ENCODE measurements around the gene FSTL5. TPM values are rescaled to one million over a fixed set of nuclear protein-coding genes. Genes with fewer than 3 reads are reported as not detected.

The FSTL5 gene
- total RNA-seq, 1 experiment from 2014 or later: not detected

DNA sequence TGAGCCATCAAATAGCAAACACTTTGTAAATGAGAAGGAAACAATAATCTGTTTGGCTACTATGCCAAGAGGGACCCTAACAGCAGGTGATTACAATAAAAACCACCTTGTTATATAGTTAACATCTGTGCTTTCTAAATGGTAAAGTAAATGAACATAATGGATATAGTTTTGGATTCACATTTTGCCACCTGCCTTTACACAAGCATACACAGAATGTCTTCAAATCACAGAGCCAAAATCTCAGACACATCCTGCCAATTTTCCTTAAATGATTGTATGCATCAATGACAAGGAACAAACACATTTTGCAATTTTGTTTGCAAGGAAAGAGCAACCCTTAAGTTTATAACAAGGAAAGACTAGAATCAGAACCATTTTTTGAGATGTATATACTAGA, 334.2 kb downstream of the FSTL5 start:
- H3K27ac Mint-ChIP-seq: no peak overlapping the region

More for the DNA sequence above, 334.2 kb downstream of the FSTL5 start:
- H4K5ac ChIP-seq (ENCODE audit: insufficient read length, low read depth, low read length): no peak overlapping the region
- H3K56ac ChIP-seq (ENCODE audit: insufficient read length, low read depth, low read length): no peak overlapping the region
- H4K91ac ChIP-seq (ENCODE audit: insufficient read length, low read depth, low read length): no peak overlapping the region
- no peak overlapping the region for H3K23ac ChIP-seq (ENCODE audit: insufficient read length, low read depth, low read length)
- DNase-seq: no peak
- no peak overlapping the region for H2BK120ac ChIP-seq (ENCODE audit: low read depth, low read length, poor library complexity, severe bottlenecking)
- H2AFZ ChIP-seq (ENCODE audit: low read length): no peak overlapping the region
- H3K4me1 Mint-ChIP-seq: peaks cover 0 to 4% of the 10 kb centered on the region in 2 experiments; a peak in 2 of 4 replicates
- H2BK12ac ChIP-seq (ENCODE audit: insufficient read length, low read depth, low read length): no peak overlapping the region
- no peaks in the 10 kb centered on the region for H3K27me3 ChIP-seq (ENCODE audit: insufficient read depth, low read length)
- no peak overlapping the region for H3T11ph ChIP-seq (ENCODE audit: low read length)
- H3K4me3 Mint-ChIP-seq: no peak overlapping the region
- no peaks in the 10 kb centered on the region; a peak in 1 of 7 replicates for H3K36me3 Mint-ChIP-seq (ENCODE audit: insufficient read depth in 1 of 3, low read depth in 3 of 3)
- no peak overlapping the region for H2BK5ac ChIP-seq (ENCODE audit: insufficient read length, low read length)
- no peaks in the 10 kb centered on the region for H4K20me1 ChIP-seq (ENCODE audit: control insufficient read depth, insufficient read depth, insufficient read length)
- no peak overlapping the region for H3K18ac ChIP-seq (ENCODE audit: insufficient read length, low read depth, low read length)
- H3K27ac ChIP-seq (ENCODE audit: insufficient read length, low read depth, low read length): no peak overlapping the region
- no peaks in the 10 kb centered on the region for H3K27me3 Mint-ChIP-seq (ENCODE audit: low read depth)
- no peak overlapping the region for H3K14ac ChIP-seq (ENCODE audit: insufficient read depth, low read length)
- no peak overlapping the region for H3K4ac ChIP-seq (ENCODE audit: low read depth, low read length)
- H3K23me2 ChIP-seq (ENCODE audit: insufficient read length, low read depth, low read length, poor library complexity, severe bottlenecking): no peaks in the 10 kb centered on the region
- no peak overlapping the region for H2BK15ac ChIP-seq (ENCODE audit: low read depth, low read length)
- H3K79me1 ChIP-seq (ENCODE audit: insufficient read depth, low read depth, low read length, poor library complexity, severe bottlenecking): no peaks in the 10 kb centered on the region
- no peaks in the 10 kb centered on the region for H3K79me2 ChIP-seq (ENCODE audit: insufficient read depth, low read length)
- H3K9me3 Mint-ChIP-seq: peaks cover 0 to under 1% of the 10 kb centered on the region in 2 experiments; a peak in 1 of 5 replicates
- no peak overlapping the region for H2BK20ac ChIP-seq (ENCODE audit: low read depth, low read length, poor library complexity, severe bottlenecking)
- H3K4me2 ChIP-seq (ENCODE audit: insufficient read depth, insufficient read length, low read length): no peak overlapping the region
- no peaks in the 10 kb centered on the region for H3K9me3 ChIP-seq (ENCODE audit: control insufficient read depth, low read depth, low read length)
- H3K9ac ChIP-seq (ENCODE audit: extremely low read depth, insufficient read length, low read length): no peak overlapping the region
- no peak overlapping the region for H2AK5ac ChIP-seq (ENCODE audit: insufficient read length, low read length)
- TF ChIP-seq, protein P1, sequence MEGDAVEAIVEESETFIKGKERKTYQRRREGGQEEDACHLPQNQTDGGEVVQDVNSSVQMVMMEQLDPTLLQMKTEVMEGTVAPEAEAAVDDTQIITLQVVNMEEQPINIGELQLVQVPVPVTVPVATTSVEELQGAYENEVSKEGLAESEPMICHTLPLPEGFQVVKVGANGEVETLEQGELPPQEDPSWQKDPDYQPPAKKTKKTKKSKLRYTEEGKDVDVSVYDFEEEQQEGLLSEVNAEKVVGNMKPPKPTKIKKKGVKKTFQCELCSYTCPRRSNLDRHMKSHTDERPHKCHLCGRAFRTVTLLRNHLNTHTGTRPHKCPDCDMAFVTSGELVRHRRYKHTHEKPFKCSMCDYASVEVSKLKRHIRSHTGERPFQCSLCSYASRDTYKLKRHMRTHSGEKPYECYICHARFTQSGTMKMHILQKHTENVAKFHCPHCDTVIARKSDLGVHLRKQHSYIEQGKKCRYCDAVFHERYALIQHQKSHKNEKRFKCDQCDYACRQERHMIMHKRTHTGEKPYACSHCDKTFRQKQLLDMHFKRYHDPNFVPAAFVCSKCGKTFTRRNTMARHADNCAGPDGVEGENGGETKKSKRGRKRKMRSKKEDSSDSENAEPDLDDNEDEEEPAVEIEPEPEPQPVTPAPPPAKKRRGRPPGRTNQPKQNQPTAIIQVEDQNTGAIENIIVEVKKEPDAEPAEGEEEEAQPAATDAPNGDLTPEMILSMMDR (conservative IDR thresholded peaks at IDR 0.05): no peak
- H3K4me1 ChIP-seq (ENCODE audit: insufficient read depth, low read length): no peaks in the 10 kb centered on the region
- no peak overlapping the region for H4K8ac ChIP-seq (replicated peaks; ENCODE audit: insufficient read length, low read depth, low read length)

All from H9 (cell line).